ENCODE measurements around the gene FGF14.

- TF ChIP-seq, protein P1, sequence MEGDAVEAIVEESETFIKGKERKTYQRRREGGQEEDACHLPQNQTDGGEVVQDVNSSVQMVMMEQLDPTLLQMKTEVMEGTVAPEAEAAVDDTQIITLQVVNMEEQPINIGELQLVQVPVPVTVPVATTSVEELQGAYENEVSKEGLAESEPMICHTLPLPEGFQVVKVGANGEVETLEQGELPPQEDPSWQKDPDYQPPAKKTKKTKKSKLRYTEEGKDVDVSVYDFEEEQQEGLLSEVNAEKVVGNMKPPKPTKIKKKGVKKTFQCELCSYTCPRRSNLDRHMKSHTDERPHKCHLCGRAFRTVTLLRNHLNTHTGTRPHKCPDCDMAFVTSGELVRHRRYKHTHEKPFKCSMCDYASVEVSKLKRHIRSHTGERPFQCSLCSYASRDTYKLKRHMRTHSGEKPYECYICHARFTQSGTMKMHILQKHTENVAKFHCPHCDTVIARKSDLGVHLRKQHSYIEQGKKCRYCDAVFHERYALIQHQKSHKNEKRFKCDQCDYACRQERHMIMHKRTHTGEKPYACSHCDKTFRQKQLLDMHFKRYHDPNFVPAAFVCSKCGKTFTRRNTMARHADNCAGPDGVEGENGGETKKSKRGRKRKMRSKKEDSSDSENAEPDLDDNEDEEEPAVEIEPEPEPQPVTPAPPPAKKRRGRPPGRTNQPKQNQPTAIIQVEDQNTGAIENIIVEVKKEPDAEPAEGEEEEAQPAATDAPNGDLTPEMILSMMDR (IDR thresholded peaks at IDR 0.05; ENCODE audit: insufficient read depth, low read depth, low read length) = no peak
- no peak for TF ChIP-seq EZH2 (IDR thresholded peaks at IDR 0.05; ENCODE audit: insufficient read depth, low read length)
Observed at GRCh38 chr13:102322211-102322610, 79.6 kb downstream of the FGF14 start.

Measured in astrocyte (in vitro differentiated cells and primary cell).